Measurements from ENCODE around the gene APMAP. TPM values are rescaled to one million over a fixed set of nuclear protein-coding genes. Genes with fewer than 3 reads are reported as not detected.

APMAP gene
- total RNA-seq, 1 donor from 2014 or later, result 90.7 TPM

DNA sequence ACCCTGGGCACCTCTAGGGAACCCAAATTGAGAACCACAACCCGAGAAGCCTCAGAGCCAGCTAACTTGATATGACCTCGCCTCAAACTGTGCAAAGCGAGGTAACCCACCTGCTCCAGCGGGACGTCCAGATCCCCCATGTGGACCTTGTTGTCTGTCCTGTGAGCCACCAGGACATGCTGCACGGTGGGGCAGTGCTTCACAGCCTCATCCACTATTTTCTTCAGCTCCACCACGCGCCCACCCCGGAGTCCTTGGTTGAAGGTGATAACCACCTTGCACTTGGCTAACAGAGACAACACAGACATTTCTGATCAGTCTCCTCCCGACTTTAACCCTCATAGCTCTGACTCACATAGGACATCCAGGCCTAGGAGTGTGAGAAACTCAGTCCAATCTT lies 30.8 kb upstream of the APMAP start:
- DNase-seq, result no peak

DNA sequence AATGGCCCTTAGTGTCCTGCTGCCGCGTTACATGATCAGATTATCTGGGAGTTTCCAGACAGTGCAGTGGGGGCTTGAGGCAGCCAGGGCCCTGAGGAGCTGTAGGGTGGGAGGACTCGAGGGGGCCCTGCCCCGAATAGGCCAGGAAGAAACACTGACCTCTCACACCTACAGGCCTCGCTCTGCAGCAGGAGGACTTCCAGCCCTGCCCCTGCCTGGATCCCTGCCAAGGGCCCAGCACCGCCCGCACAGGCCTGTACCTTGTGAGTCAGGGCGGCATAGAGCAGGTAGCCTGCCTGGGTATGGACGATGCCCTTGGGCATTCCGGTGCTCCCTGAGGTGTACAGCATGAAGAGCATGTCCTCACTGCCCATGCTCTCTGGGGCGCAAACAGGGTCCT lies 30.1 kb upstream of the APMAP start:
- DNase-seq, result no peak

DNA sequence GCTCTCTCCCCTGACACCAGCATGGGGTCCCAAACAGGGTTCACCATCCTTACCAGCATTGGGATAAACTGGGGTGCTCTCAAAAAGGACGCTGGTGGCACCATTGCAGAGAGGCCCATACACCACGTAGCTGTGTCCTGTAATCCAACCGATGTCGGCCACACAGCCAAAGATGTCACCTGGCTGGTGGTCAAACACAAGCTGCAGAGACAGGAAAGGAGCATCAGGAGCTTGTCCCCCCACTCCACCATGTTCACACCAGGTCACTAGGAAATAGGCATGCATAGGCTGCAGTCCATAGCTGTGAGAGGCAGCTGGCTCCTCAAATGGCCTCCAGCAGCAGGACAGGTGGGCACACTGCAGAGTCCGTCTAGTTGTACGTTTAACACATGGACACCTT lies 28.8 kb upstream of the APMAP start:
- no peak for DNase-seq

DNA sequence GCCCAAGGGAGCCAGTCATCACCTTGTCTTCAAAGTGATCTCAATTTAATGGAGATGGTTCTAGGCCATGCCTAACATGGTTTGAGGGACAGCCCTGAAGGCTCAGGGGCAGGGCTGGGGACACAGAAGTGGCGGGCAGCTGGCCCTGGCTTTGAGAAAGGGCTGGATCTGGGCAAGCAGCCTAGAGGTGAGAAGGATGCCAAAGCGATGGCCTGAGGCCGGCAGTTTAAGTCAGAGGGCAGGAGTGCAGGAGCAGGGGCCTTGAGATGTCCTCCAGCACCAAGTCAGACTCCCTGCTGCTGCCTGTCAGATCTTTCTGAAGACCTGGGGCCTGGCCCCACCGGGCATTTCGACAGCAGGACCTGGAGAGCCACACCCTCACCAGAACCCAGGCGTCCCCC lies 28.4 kb upstream of the APMAP start:
- no peak for DNase-seq

DNA sequence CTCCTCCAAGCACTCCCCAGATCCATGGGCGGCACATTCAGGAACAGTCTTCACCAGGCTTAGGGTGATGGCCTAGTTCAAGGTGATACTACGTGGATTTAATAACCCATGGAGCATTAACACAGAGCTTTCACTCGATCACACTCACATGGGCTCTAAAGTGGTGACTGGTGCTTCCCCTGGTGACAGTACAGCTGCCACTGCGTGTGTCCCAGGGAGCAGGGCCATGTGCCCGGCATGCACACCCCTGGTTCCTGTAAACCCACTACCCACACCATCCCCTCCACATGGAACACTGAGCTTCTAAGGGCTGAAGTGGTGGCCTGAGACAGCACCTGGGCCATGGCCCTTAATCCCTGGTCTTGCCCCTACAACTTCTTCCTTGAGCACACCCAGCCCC lies 27.8 kb upstream of the APMAP start:
- no peak for DNase-seq

DNA sequence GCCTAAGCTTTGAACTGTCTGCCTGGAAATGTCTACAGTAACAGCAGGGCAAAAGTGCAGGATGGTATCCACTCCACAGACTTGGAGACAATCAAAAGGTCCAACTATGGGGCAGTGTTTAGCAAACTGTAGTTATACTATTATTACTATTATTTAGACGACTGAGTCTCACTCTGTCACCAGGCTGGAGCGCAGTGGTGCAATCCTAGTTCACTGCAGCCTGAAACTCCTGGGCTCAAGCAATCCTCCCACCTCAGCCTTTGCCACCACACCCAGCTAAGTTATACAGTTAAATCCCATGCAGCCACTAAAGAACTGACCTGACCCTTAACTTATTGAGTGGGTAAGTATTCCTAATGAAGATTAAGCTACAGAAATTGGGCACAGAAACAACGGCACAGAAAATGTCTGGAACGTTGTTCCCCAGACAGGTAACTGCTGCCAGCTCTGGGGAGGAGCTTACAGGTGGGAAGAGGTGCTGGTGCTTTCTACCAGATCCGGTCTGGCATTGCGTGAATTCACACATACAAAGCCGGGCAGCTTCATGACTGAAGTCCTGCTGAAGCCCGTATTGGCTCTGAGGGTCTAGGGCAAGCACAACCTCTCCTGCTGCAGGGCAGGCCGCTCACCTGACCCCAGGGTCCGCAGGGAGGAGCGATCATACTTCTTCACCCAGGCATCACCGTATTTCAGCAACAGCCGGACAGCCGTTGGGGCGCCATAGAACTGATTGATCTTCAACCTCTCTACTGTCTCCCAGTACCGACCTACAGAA lies 27.0 kb upstream of the APMAP start:
- no peak for DNase-seq

DNA sequence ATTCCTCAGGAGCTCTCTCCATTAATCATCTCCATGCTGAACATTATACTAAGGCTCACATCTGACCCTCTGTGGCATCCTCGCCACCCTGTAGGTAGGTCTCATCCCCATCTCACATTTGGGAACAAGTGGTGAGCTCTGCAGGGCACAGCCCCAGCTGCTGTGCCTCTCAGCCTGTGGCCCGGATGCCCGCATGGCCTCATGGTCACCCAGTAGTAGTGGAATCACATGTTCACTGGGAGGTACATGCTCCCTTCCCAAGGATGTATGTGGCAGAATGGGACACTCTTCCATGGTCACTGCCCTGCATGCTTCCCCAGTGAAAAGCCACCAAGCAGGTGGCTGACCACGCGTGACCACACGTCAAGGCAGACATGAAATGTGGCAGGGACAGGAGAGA lies 26.3 kb upstream of the APMAP start:
- DNase-seq, result no peak

DNA sequence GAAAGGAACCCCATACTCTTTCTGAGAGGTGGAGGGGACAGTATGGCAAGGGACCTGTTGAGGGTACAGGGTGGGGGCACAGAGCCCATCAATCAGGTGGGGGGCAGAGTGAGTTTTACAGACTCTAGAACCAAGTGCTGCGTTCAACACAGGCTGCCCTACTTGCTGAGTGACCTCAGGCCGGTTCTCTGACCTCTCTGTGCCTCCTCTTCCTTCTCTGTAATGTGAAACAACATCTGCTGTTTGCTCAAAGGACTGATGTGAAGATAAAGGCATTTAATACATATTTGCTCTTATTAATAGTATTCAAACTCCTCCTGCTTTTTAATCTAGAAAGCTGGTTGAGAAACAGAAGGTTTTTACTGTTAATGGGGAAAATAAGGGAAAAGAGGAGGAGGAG lies 25.9 kb upstream of the APMAP start:
- DNase-seq, result no peak

DNA sequence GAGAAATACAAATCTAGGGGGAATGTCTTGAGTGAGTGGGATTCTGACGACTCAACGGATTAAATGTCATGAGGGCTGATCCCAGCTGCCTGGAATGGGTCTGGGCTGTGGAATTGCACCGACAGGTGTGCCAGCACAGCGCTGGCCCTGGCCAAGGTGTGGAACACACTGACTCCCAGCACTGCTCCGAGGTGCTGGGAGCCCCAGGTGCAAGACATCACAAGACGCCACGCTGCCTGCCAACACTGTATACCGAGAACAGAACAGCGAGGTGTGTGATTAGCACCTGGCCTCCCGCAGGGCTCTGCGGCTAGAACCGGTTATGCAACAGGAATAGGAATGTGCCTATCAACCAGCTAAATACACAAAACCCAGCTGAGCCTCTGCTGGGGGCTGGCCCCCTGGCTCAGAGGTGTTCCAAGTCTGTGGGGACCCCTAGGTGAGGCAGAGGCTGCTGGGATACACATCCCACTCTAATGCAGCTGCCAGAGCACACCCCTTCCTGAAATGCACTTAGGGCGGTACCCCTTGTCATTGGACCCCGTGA lies 24.8 kb upstream of the APMAP start:
- no peak for DNase-seq

DNA sequence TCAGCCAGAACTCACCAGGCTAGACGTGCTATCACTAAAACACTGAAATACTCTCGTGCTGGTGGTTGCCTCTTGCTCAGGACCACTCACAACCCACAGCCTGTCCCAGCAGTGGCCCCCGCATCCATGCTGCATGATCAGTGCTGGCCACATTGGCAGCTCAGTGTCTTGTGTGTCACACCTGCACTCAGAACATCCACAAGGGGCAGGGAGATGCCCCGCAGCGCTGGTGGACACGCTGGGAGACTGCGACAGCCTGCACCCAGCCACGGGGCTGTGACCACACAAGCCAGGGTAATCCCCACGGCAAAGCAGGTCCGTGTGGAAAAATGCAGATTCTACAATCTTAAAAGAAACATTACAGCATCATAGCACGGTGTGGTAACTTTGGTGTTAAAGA lies 23.9 kb upstream of the APMAP start:
- no peak for DNase-seq

DNA sequence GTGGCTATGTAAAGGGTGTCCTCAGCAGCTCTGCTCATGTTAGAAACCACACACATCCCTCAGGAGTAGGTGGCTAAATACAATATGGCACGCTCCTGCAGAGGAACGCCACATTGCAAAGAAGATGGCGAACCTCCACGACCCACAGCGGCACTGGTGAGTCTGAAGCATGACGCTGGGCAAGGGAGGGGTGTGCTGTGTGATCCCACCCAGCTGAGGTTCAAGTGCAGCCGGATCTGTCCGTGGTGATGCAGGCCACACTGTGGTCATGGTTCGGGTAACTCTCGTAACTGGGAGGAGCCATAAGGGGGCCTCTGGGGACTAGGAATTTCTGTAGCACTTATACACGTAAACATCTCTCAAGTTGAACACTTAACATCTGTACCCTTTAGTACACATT lies 23.4 kb upstream of the APMAP start:
- no peak for DNase-seq

DNA sequence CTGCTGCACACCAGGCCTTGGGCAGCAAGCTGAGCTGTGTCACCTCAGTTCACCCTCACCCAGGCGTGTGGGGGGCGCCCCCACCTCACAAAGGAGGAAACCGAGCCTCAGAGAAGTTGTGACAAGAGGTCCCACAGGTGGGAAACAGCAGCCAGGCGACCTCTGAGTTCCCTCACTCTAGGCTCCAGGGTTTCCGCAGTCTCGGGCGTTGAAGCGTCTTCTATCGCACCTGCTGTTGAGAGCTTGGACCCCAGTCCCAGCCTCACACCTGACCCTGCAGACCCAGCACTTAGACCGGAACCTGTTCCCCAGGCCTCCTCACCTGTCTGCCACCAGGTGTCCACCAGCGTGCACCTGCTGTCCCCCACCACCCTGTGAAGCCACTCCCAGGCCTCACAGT lies 22.3 kb upstream of the APMAP start:
- no peak for DNase-seq

DNA sequence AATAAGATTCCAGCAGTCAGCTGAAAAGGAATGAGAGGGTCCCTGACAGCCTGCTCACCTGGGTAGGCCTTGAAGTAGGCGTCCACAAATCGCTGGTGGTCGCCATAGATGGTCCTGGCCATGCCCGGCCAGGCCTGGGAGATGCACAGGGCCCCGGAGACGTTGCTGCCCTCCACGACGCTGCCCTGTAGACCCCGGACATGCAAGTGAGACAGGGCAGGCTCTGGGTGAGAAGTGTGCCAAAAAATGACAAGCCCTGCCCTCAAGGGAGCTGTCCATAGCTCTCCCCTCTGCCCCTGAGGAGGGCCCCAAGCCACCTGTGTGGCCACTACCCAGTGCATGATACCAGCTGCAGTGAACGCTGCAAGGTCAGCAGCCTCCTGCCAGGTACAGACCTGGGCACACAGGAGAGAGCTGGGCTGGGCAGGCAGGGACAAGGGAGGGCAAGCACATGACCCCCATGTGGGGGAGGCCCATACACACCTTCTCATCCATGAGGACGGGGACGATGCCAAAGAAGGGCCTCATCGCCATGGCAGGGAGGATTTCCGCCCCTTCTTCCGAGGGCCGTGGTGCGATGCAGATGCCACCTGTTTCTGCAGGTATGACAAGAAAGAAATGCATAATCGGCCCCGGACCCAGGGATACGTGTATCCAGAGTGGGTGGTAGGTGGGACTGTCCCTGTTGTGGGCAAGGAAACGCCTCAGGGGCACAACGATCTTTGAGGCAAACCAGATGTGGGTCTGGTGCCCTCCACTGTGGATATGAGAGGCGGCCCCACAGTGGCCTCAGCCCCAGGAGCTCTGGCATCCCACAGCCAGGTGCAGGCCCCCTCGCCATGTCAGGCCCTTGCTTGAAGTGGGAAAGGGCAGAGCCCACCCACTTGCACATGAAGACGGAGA lies 21.2 kb upstream of the APMAP start:
- no peak for DNase-seq

DNA sequence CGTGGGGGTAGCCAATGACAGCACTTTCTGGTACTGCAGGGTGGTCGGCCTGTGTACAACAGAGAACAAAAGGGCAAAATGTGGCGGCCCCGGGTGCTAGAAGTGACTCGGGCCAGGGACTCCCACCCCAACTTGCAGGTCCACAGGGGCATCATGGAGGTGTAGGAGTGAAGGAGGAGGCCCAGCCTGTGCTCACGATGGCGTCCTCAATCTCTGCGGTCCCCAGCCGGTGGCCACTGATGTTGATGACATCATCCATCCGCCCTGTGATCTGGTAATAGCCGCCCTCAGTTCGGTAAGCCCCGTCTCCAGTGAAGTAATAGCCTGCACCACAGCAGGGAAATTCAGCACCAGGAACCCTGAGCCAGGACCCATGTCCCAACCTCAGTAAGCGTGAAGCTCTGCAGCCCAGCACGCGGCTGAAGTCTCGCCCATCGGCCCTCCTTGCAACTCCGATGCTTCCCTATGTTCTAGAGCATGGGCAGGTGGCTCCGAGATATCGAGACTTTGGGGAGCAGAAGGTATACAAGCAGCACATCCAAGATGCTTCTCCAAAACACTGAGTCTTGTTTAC lies 20.2 kb upstream of the APMAP start:
- no peak for DNase-seq

DNA sequence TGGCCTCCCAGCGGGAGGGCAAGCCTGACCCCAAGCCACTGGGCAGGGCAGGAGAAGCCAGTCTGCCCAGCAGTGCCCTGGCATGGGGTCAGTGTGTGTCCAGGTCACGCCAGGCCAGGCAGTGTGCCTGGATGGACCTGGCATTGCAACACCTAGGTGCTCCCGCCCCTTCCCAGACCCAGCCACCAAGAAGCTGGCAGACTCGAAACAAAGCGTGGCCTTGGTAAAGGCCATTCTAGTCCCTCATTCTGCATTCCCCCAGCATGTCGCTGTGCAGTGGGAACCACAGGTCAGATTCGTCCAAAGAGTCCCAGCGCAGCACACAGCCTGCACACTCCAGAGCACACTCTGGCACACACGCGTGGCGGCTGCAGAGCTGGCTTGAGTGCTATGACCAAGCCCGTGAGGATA lies 19.3 kb upstream of the APMAP start:
- DNase-seq, result no peak

DNA sequence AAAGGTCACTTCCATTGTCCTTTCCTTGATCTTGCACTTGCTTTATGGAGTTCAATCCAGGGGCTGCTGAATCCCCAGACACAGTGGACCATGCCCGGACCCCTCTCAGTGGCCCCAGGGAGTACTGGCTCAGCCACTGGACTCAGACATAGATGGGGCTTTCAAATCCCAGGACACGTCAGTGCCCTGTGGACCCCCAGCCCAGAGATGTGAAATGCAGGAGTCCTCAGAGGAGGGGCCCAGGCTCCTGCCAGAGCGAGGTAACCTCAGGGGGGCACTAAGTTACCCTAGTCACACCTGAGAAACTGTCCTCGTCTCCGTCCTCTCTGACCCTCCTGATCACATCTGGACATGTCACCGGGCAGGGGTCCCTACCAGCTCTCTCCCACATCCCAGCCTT lies 18.7 kb upstream of the APMAP start:
- no peak for DNase-seq

DNA sequence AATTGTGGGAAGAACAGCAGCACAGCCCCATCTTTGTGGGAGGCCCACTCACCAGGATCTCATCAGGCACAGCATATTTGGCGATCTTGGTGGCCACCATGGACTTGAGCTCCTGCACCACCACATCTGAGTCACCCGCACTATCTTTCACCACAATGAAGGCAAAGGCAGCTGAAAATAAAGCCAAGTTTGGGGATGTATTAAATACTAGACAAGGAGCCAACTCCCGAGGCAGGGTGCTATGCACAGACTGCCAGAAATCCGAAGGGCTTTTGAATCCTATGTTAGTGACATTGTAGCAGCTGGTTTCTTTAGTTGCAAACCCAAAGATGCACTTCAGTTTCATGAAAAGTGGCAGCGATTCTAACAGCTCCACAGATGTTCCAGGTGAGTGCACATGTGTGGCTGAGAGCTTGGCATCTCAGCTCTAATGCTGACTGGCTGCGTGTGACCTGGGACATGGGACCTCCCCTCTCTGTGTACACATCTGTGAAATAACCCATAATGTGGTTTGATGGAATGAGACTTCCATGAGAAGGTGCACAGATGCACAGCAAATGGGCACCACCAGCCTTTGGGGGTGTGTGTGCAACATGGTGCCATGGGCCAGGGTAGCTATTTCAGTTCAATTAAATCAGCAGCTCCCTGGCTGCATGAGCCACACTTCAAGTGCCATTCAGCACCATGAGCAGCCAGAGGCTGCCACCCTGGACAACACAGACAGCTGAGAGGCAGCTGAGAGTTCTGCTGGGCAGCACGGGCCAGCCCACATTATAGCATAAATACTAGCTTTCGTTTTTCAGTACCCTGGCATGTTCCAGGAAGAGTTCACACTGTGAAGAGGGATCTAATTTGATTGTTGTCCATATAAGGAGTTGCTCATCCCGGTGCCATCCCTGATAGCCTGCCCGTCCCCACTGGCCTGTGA lies 16.9 kb upstream of the APMAP start:
- no peak for DNase-seq

DNA sequence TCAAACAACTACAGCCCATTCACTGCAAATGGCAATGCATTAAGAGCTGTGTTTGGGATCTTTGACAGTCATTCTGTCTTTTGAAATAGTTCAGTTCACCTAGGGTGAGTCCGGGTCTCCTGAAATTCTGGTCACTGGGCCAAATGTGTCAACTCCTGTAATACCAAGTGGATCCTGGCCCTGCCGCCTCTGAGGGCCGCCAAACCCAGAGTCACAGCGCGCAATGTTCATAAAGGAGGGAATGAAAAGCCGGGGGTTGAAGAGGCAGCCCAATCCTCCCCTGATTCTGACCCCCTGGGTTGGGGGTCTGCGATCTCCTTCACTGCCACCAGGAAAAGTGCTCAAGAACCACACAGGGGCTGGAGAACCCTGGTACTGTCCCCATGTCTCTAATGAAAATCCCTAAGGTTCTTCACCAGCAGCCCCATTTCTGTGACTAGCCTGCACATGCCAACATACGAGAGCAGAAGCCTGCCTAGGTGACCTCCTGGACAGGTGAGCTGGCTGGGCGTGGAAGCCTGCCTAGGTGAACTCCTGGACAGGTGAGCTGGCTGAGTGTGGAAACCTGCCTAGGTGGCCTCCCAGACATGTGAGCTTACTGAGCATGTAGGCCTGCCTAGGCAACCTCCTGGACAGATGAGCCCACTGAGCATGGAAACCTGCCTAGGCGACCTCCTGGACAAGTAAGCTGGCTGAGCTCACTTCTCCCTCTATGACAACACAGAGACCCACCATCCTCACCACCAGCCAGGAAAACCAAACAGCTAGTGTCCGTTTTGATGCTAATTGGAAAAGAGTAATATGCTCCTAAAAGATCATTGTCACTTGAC lies 16.1 kb upstream of the APMAP start:
- DNase-seq, result no peak

DNA sequence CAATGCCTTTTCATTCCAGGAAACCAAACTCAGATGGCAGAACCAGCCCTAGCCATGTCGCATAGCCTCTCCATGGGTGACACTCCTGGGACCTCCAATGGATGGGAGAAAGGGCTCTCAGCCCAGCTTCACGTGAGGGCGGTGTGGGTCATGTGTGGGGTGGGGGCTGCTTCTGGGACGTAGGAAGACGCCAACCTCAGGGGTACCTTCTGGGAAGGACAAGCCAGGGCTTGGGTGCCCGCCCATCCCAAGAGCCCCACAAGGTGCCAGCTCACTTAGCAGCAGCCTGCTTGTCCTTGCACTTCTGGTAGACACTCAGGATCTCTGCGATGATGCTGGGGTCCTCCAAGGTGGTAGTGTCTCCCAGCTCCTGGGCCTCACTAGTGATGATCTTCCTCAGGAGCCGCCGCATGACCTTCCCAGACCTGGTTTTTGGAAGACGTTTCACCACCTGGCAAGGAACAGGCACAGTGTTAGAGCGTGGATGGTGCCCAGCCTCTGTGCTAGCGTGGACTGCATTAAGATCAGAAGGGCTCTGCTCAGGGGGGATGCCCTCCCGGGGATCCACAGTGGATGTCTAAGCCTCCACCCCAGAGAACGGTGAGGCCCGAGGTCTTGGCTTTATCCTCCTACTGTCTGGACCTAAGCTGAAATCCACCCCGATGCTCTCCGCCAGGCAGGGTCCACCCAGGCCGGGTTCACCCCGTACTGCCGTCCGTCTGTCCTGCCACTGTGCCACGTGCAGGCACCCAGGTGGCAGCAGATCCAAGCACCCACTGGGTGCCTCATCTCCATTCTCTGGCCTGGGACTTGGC lies 15.1 kb upstream of the APMAP start:
- no peak for DNase-seq

DNA sequence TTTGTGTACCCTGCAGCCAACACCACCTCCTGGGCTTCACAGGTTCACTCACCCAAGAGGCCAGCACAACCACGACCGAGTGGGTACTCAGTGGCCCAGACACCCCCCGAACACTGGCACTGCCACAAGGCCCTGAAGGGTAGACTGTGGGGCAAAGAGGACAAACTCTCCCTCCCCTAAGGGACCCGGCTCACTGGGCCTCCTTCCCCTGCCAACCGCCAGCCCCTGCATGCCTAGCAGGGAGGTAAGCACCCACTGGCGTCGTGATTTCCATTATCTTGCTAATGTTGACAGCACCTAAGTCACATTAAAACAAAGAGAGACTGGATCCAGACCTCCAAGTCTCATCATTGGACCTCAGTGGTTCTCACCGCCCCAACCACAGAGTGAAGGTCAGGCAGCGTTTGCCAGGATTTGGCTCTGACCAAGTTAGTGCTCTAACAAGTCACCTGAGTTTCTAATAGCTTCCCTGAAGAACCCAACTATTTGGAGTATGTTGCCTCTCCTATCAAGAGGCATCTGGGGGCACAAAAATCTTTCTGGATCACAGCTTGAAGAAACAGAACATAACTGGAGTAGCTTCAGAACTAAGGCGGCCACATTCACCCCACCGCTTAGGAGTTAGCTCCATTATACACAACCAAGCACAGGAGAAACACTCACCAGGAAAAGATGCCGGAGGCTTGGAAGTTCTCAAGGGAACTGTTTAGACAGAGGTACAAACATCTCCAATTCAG lies 14.0 kb upstream of the APMAP start:
- no peak for DNase-seq

Data from dermis blood vessel endothelial cell (primary cell).